GM12875 (cell line): ENCODE measurements around the gene DTNBP1.

ENCODE experiments used
- H3K4me3 ChIP-seq: one replicate; pipeline ENCODE4 v1.5.1; 2011; ENCODE audit warnings: low read depth, low read length, control low read depth
- TF ChIP-seq, protein P1 (sequence below): IDR thresholded peaks from 2 replicates; pipeline ENCODE4 v1.5.1; 2011; ENCODE audit warnings: low read depth, mild to moderate bottlenecking, control low read depth, inconsistent platforms, low read length, moderate library complexity, borderline replicate concordance; ENCODE audit not compliant: insufficient read depth

DTNBP1 gene

DNA sequence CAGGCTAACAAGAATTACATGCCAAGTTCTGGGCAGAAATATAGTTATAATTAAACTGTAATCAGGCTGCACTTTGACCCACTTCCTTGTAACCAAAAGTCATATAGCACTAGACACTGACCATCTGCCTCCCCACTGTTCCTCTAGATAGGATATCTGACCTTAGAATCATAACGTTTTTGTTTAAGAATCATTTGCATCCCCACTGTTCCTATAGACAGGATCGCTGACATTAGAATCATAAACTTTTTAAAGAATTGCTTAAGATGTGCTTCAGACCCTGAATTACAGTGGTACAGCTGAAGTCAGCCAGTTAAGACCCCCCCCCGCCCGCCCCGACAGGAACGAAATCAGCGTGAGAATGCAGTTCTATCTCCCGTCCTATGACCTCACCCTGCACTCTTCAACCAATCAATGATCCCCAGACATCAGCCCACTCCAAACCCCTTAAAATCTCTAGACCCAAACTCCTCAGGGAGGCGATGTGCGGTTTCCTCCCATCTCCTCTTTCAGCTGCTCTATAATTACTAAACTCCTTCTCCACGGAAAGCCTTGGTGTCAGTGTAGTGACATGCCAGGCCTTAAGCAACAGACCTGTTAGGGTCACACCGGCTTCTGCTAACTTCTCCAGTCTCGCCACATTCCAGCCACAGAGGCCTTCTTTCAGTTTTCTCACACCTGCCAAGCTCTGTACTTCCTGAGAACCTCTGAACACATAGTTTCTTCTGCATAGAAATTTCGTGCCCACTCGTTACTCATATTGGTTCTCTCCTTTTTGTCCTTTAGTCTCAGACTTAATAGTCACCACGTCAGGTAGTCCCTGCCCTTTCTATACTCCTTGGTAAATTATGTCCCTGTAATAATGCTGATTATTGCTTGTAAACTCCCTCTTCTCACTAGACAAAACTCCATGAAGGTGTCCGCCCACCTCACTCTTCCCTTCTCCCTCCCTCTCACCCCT is 93.5 kb downstream of the DTNBP1 start:
- TF ChIP-seq, protein P1, sequence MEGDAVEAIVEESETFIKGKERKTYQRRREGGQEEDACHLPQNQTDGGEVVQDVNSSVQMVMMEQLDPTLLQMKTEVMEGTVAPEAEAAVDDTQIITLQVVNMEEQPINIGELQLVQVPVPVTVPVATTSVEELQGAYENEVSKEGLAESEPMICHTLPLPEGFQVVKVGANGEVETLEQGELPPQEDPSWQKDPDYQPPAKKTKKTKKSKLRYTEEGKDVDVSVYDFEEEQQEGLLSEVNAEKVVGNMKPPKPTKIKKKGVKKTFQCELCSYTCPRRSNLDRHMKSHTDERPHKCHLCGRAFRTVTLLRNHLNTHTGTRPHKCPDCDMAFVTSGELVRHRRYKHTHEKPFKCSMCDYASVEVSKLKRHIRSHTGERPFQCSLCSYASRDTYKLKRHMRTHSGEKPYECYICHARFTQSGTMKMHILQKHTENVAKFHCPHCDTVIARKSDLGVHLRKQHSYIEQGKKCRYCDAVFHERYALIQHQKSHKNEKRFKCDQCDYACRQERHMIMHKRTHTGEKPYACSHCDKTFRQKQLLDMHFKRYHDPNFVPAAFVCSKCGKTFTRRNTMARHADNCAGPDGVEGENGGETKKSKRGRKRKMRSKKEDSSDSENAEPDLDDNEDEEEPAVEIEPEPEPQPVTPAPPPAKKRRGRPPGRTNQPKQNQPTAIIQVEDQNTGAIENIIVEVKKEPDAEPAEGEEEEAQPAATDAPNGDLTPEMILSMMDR, result no peak

DNA sequence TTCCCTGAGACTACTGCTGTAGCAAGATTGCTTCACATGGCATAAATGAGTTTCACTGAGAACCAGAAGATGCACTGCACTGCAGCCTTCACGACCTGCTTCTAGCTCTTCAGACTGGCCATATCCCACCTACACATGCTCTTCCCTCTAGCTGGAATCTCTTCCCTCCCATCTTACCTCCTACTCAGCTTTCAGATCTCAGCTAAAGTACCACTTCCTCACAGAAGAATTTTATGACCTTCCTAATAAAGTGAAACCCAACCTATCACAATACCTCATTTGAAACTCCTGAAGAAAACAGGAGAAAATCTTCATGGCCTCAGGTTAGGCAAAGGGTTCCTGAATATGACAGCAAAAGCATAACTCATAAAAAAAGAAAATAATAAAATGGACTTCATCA is 99.9 kb downstream of the DTNBP1 start:
- TF ChIP-seq, protein P1, result no peak

More for the DNA sequence above, 93.5 kb downstream of the DTNBP1 start:
- no peak overlapping the region for H3K4me3 ChIP-seq

DNA sequence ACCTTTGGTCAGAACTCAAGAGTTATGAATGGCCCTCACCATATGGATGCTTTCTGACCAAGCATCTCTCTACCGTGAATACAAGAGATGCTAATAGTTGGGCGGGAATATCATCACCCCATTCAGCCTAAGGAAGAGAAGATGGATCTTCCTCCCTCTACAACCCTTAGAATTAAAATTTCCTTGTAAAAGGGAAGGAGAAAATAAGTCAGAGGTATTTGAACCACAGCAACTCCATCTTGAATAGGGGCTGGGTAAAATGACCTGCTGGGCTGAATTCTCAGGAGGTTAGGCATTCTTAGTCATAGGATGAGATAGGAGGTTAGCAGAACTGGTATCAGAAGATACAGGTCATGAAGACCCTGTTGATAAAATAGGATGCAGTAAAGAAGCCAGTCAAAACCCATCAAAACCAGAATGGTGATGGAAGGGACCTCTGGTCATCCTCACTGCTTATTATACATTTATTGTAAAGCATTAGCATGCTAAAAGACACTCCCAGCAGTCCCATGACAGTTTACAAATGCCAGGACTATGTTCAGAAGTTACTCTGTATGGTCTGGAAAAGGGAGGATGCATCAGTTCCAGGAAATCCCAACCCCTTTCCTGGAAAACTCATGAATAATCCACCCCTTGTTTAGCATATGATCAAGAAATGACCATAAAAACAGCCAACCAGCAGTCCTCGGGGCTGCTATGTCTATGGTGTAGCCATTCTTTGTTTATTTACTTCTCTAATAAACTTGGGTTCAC is 101.2 kb downstream of the DTNBP1 start:
- H3K4me3 ChIP-seq, result no peak overlapping the region
- TF ChIP-seq, protein P1, result no peak

More for the DNA sequence above, 99.9 kb downstream of the DTNBP1 start:
- no peak overlapping the region for H3K4me3 ChIP-seq

GRCh38 chr6:15560713-15561112 is 102.1 kb downstream of the DTNBP1 start:
- no peak overlapping the region for H3K4me3 ChIP-seq
- TF ChIP-seq, protein P1, result no peak

DNA sequence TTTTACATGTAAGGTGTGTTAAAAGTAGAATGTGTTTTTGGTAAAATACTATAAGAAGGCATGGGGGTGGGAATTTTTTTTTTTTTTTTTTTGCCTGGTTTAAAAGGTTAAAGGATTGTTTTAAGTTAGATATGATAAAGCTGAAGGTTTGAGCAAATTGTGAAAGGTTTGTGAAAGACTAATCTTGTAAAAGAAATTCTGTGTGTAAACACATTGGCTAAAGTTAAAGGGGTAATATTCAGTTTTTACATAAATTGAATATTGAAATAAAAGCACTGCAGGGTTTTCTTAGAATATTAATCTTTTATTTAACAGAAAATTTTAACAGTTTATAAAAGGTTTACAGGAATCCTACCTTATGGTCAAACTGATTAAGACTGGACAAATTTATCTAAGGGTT is 105.7 kb downstream of the DTNBP1 start:
- TF ChIP-seq, protein P1, result no peak
- H3K4me3 ChIP-seq, result no peak overlapping the region

- TF ChIP-seq, protein P1, result no peak
- no peak overlapping the region for H3K4me3 ChIP-seq
These were observed 106.1 kb downstream of the DTNBP1 start for GRCh38 chr6:15556711-15557110.
